ENCODE measurements around the gene ZNF830. TPM values are rescaled to one million over a fixed set of nuclear protein-coding genes. Genes with fewer than 3 reads are reported as not detected.
A peak's percentile ranks its signal among the peaks of the same experiment; 100 is the strongest.

The ZNF830 gene
- total and polyA plus RNA-seq, 10 of the 15 experiments (the other 5 are each of a cell fraction or from before 2014, with no cell fraction given) = 9.7 to 18.5 (median 15.1) TPM

DNA sequence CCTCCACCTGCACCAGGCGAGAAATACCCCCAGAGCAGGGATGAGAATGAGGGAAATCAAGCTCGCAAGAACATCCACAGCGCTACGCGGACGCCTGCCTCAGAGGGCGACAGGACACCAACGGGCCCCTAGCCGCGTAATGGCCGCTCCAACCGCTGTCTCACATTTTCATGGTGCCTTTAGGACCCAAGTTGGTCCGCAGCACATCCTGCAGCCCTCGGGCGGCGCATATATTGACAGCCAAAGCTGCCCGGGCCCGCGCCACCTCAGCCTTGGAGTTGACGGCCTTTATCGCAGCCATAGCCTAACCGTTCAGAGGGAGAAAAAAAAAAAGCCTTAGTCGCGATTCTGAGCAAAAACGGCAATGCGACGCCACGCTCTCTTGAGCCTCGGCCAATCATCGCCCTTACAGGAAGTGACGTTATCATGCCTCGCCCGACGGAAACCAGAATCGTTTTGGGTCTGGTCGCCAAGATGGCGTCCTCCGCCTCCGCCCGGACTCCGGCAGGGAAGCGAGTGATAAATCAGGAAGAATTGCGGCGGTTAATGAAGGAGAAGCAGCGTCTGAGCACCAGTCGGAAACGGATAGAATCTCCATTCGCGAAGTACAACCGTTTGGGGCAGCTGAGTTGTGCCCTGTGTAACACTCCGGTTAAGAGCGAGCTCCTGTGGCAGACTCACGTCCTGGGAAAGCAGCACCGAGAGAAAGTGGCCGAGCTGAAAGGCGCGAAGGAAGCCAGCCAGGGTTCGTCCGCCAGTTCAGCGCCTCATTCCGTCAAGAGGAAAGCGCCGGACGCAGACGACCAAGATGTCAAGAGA is at the start of gene ZNF830, which contains the start of gene CCT6B (continued):
- TF ChIP-seq, protein P1, sequence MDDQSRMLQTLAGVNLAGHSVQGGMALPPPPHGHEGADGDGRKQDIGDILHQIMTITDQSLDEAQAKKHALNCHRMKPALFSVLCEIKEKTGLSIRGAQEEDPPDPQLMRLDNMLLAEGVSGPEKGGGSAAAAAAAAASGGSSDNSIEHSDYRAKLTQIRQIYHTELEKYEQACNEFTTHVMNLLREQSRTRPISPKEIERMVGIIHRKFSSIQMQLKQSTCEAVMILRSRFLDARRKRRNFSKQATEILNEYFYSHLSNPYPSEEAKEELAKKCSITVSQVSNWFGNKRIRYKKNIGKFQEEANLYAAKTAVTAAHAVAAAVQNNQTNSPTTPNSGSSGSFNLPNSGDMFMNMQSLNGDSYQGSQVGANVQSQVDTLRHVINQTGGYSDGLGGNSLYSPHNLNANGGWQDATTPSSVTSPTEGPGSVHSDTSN (IDR thresholded peaks at IDR 0.05; ENCODE audit: insufficient replicate concordance, low read depth, low read length) = peak; percentile 7
- TF ChIP-seq, protein P2, sequence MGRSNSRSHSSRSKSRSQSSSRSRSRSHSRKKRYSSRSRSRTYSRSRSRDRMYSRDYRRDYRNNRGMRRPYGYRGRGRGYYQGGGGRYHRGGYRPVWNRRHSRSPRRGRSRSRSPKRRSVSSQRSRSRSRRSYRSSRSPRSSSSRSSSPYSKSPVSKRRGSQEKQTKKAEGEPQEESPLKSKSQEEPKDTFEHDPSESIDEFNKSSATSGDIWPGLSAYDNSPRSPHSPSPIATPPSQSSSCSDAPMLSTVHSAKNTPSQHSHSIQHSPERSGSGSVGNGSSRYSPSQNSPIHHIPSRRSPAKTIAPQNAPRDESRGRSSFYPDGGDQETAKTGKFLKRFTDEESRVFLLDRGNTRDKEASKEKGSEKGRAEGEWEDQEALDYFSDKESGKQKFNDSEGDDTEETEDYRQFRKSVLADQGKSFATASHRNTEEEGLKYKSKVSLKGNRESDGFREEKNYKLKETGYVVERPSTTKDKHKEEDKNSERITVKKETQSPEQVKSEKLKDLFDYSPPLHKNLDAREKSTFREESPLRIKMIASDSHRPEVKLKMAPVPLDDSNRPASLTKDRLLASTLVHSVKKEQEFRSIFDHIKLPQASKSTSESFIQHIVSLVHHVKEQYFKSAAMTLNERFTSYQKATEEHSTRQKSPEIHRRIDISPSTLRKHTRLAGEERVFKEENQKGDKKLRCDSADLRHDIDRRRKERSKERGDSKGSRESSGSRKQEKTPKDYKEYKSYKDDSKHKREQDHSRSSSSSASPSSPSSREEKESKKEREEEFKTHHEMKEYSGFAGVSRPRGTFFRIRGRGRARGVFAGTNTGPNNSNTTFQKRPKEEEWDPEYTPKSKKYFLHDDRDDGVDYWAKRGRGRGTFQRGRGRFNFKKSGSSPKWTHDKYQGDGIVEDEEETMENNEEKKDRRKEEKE (IDR thresholded peaks at IDR 0.05) = no peak
- peak; percentile 91 for TF ChIP-seq NBN (IDR thresholded peaks at IDR 0.05)
- TF ChIP-seq GABPA (IDR thresholded peaks at IDR 0.05; ENCODE audit: low read depth) = peak; percentile 97
- TF ChIP-seq, protein P3, sequence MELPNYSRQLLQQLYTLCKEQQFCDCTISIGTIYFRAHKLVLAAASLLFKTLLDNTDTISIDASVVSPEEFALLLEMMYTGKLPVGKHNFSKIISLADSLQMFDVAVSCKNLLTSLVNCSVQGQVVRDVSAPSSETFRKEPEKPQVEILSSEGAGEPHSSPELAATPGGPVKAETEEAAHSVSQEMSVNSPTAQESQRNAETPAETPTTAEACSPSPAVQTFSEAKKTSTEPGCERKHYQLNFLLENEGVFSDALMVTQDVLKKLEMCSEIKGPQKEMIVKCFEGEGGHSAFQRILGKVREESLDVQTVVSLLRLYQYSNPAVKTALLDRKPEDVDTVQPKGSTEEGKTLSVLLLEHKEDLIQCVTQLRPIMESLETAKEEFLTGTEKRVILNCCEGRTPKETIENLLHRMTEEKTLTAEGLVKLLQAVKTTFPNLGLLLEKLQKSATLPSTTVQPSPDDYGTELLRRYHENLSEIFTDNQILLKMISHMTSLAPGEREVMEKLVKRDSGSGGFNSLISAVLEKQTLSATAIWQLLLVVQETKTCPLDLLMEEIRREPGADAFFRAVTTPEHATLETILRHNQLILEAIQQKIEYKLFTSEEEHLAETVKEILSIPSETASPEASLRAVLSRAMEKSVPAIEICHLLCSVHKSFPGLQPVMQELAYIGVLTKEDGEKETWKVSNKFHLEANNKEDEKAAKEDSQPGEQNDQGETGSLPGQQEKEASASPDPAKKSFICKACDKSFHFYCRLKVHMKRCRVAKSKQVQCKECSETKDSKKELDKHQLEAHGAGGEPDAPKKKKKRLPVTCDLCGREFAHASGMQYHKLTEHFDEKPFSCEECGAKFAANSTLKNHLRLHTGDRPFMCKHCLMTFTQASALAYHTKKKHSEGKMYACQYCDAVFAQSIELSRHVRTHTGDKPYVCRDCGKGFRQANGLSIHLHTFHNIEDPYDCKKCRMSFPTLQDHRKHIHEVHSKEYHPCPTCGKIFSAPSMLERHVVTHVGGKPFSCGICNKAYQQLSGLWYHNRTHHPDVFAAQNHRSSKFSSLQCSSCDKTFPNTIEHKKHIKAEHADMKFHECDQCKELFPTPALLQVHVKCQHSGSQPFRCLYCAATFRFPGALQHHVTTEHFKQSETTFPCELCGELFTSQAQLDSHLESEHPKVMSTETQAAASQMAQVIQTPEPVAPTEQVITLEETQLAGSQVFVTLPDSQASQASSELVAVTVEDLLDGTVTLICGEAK (IDR thresholded peaks at IDR 0.05; ENCODE audit: borderline replicate concordance) = peak; percentile 94
- no peak for TF ChIP-seq STAT3 (IDR thresholded peaks at IDR 0.05; ENCODE audit: low read depth, low read length)
- TF ChIP-seq BACH1 (IDR thresholded peaks at IDR 0.05; ENCODE audit: borderline replicate concordance) = peak; percentile 90
- TF ChIP-seq SPI1 (IDR thresholded peaks at IDR 0.05; ENCODE audit: borderline replicate concordance, insufficient read depth, low read depth, low read length) = no peak
- peak; percentile 49; the same call in 1 of the 2 replicates for TF ChIP-seq ASH2L (IDR thresholded peaks at IDR 0.05; ENCODE audit: borderline replicate concordance, low read depth)
- TF ChIP-seq CHD1 (IDR thresholded peaks at IDR 0.05; ENCODE audit: low read depth, low read length) = no peak; the same call in 1 of the 2 replicates
- 0 out of 2 replicates have a peak, but pooled peaks have one; percentile 58 for TF ChIP-seq TCF12 (IDR thresholded peaks at IDR 0.05; ENCODE audit: low read depth, low read length)
- TF ChIP-seq, protein P4, sequence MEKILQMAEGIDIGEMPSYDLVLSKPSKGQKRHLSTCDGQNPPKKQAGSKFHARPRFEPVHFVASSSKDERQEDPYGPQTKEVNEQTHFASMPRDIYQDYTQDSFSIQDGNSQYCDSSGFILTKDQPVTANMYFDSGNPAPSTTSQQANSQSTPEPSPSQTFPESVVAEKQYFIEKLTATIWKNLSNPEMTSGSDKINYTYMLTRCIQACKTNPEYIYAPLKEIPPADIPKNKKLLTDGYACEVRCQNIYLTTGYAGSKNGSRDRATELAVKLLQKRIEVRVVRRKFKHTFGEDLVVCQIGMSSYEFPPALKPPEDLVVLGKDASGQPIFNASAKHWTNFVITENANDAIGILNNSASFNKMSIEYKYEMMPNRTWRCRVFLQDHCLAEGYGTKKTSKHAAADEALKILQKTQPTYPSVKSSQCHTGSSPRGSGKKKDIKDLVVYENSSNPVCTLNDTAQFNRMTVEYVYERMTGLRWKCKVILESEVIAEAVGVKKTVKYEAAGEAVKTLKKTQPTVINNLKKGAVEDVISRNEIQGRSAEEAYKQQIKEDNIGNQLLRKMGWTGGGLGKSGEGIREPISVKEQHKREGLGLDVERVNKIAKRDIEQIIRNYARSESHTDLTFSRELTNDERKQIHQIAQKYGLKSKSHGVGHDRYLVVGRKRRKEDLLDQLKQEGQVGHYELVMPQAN (conservative IDR thresholded peaks at IDR 0.05) = 0 out of 2 replicates have a peak, but pooled peaks have one; percentile 51
- TF ChIP-seq POLR2AphosphoS5 (IDR thresholded peaks at IDR 0.05; ENCODE audit: low read length) = peak; percentile 98
- TF ChIP-seq TAF1 (IDR thresholded peaks at IDR 0.05; ENCODE audit: borderline replicate concordance, low read depth, low read length) = peak; percentile 97
- TF ChIP-seq, protein P5, sequence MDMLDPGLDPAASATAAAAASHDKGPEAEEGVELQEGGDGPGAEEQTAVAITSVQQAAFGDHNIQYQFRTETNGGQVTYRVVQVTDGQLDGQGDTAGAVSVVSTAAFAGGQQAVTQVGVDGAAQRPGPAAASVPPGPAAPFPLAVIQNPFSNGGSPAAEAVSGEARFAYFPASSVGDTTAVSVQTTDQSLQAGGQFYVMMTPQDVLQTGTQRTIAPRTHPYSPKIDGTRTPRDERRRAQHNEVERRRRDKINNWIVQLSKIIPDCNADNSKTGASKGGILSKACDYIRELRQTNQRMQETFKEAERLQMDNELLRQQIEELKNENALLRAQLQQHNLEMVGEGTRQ (IDR thresholded peaks at IDR 0.05; ENCODE audit: borderline replicate concordance, low read depth, low read length) = no peak
- TF ChIP-seq JUNB (IDR thresholded peaks at IDR 0.05) = 0 out of 2 replicates have a peak, but pooled peaks have one; percentile 11
- no peak for TF ChIP-seq ZZZ3 (IDR thresholded peaks at IDR 0.05; ENCODE audit: control insufficient read depth, insufficient read length, low read depth)
- TF ChIP-seq ZBED1 (IDR thresholded peaks at IDR 0.05; ENCODE audit: borderline replicate concordance) = peak; percentile 100
